OCI-LY1 (cell line): Measurements from ENCODE around the gene LMO2.
"Not testable (repeated sequence)": the region's sequence is repeated elsewhere in the genome, so short reads cannot be mapped to it uniquely, and the experiment has no call there.

Experiments
- H2AFZ ChIP-seq: fragments of 200-600 bp; sonication (generic), shearing (Covaris generic); 2 replicates; pipeline ENCODE4 v1.6.0; 2014; ENCODE audit warnings: antibody characterized with exemption, mild to moderate bottlenecking, low read length
- H3F3A ChIP-seq: fragments of 200-600 bp; sonication (generic), shearing (Covaris generic); 2 replicates; pipeline ENCODE4 v1.6.0; 2014; ENCODE audit warnings: mild to moderate bottlenecking, antibody characterized with exemption, low read length, moderate library complexity; ENCODE audit not compliant: insufficient read depth
- H3K27ac ChIP-seq: fragments of 200-600 bp; sonication (generic); 2 replicates; pipeline ENCODE4 v1.5.1; 2014; ENCODE audit warnings: low read length, mixed run types, mild to moderate bottlenecking, low read depth; ENCODE audit not compliant: poor library complexity, severe bottlenecking
- H3K27me3 ChIP-seq: fragments of 200-600 bp; sonication (generic); 2 replicates; pipeline ENCODE4 v1.6.0; 2014; ENCODE audit warnings: antibody characterized with exemption, mild to moderate bottlenecking, low read length, moderate library complexity; ENCODE audit not compliant: insufficient read depth
- H3K36me3 ChIP-seq: fragments of 200-600 bp; sonication (generic); 2 replicates; pipeline ENCODE4 v1.6.1; 2014; ENCODE audit warnings: mild to moderate bottlenecking, antibody characterized with exemption, low read length, moderate library complexity, mixed read lengths; ENCODE audit not compliant: insufficient read depth
- H3K4me1 ChIP-seq: fragments of 200-600 bp; sonication (generic); 2 replicates; pipeline ENCODE4 v1.5.1; 2014; ENCODE audit warnings: mild to moderate bottlenecking, low read length, moderate library complexity; ENCODE audit not compliant: insufficient read depth, severe bottlenecking
- H3K4me2 ChIP-seq: fragments of 200-600 bp; sonication (generic), shearing (Covaris generic); 2 replicates; pipeline ENCODE4 v1.6.1; 2014; ENCODE audit warnings: low read length
- H3K4me3 ChIP-seq: fragments of 200-600 bp; sonication (generic); 2 replicates; pipeline ENCODE4 v1.5.1; 2014; ENCODE audit warnings: low read length, low read depth, mild to moderate bottlenecking, mixed read lengths; ENCODE audit not compliant: poor library complexity, severe bottlenecking
- H3K79me2 ChIP-seq: fragments of 200-600 bp; shearing (Covaris generic); 2 replicates; pipeline ENCODE4 v1.6.1; 2016; ENCODE audit warnings: mixed run types, low read length, mixed read lengths; ENCODE audit not compliant: insufficient read depth
- H3K9ac ChIP-seq: fragments of 200-600 bp; sonication (generic), shearing (Covaris generic); 2 replicates; pipeline ENCODE4 v1.6.1; 2014; ENCODE audit warnings: mild to moderate bottlenecking, low read length, mixed read lengths
- H3K9me2 ChIP-seq: fragments of 200-600 bp; sonication (generic), shearing (Covaris generic); 2 replicates; pipeline ENCODE4 v1.6.1; 2014; ENCODE audit warnings: low read depth, mild to moderate bottlenecking, low read length, mixed read lengths
- H3K9me3 ChIP-seq: fragments of 200-600 bp; shearing (Covaris generic); 2 replicates; pipeline ENCODE4 v1.6.1; 2014; ENCODE audit warnings: low read length, mixed read lengths
- H4K20me1 ChIP-seq: fragments of 200-600 bp; sonication (generic), shearing (Covaris generic); 2 replicates; pipeline ENCODE4 v1.6.0; 2016; ENCODE audit warnings: mild to moderate bottlenecking, low read length; ENCODE audit not compliant: insufficient read depth
- EZH2 ChIP-seq: fragments of 200-600 bp; sonication (generic), shearing (Covaris generic); IDR thresholded peaks from 2 replicates; pipeline ENCODE4 v1.8.0; 2017; ENCODE audit warnings: borderline replicate concordance, mixed run types, mild to moderate bottlenecking, antibody characterized with exemption, low read length, moderate library complexity, mixed read lengths
- TF ChIP-seq, protein P1 (sequence below): fragments of 200-600 bp; sonication (generic), shearing (Covaris generic); IDR thresholded peaks from 2 replicates; pipeline ENCODE4 v1.5.1; 2017; ENCODE audit warnings: mild to moderate bottlenecking, antibody characterized with exemption, low read length, moderate library complexity, mixed read lengths

The LMO2 gene

DNA sequence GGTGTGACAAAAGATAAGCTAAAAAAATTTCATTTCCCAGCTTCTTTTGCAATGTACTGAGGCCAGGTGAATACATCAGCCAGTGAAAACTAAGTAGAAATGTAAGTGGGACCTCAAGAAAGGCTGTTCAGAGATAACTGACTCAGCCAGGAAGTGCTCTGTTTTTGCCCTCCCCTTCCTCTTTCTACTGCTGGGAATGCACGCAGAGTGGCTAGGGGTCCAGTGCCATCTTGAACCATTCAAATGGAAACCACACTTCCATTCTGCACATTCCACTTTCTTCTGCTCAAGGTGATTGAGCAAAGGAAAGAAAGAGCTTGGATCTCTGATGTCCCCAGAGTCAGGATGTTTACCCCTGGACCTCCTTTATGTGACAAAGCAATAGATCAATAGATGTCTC is 27.8 kb upstream of the LMO2 start:
- H3K79me2 ChIP-seq: no peaks in the 10 kb centered on the region
- no peaks in the 10 kb centered on the region for H3K9me3 ChIP-seq
- H3K4me3 ChIP-seq: no peak overlapping the region
- no peaks in the 10 kb centered on the region for H3K4me1 ChIP-seq
- H3K27ac ChIP-seq: no peak overlapping the region
- no peaks in the 10 kb centered on the region for H3F3A ChIP-seq
- H2AFZ ChIP-seq: no peak overlapping the region
- no peaks in the 10 kb centered on the region for H3K36me3 ChIP-seq
- no peak overlapping the region for H3K4me2 ChIP-seq
- no peak for TF ChIP-seq EZH2
- TF ChIP-seq, protein P1, sequence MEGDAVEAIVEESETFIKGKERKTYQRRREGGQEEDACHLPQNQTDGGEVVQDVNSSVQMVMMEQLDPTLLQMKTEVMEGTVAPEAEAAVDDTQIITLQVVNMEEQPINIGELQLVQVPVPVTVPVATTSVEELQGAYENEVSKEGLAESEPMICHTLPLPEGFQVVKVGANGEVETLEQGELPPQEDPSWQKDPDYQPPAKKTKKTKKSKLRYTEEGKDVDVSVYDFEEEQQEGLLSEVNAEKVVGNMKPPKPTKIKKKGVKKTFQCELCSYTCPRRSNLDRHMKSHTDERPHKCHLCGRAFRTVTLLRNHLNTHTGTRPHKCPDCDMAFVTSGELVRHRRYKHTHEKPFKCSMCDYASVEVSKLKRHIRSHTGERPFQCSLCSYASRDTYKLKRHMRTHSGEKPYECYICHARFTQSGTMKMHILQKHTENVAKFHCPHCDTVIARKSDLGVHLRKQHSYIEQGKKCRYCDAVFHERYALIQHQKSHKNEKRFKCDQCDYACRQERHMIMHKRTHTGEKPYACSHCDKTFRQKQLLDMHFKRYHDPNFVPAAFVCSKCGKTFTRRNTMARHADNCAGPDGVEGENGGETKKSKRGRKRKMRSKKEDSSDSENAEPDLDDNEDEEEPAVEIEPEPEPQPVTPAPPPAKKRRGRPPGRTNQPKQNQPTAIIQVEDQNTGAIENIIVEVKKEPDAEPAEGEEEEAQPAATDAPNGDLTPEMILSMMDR: no peak
- H3K27me3 ChIP-seq: no peaks in the 10 kb centered on the region
- H3K9ac ChIP-seq: no peak overlapping the region
- no peaks in the 10 kb centered on the region for H4K20me1 ChIP-seq
- H3K9me2 ChIP-seq: no peaks in the 10 kb centered on the region

DNA sequence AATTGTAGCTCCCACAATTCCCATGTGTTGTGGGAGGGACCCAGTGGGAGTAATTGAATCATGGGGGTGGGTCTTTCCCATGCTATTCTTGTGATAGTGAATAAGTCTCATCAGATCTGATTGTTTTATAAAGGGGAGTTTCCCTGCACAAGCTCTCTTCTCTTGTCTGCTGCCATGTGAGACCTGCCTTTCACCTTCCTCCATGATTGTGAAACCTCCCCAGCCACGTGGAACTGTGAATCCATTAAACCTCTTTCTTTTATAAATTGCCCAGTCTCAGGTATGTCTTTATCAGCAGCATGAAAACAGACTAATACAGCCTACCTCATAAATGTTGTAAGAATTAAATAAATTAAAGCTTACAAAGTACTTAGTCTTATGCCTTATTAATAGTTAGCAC is 25.5 kb upstream of the LMO2 start:
- H3F3A ChIP-seq, H3K79me2 ChIP-seq, H2AFZ ChIP-seq, H4K20me1 ChIP-seq, H3K27me3 ChIP-seq, H3K9me2 ChIP-seq, H3K9me3 ChIP-seq, H3K27ac ChIP-seq, H3K4me1 ChIP-seq, H3K9ac ChIP-seq, H3K4me3 ChIP-seq, H3K36me3 ChIP-seq, H3K4me2 ChIP-seq: not testable (repeated sequence)

DNA sequence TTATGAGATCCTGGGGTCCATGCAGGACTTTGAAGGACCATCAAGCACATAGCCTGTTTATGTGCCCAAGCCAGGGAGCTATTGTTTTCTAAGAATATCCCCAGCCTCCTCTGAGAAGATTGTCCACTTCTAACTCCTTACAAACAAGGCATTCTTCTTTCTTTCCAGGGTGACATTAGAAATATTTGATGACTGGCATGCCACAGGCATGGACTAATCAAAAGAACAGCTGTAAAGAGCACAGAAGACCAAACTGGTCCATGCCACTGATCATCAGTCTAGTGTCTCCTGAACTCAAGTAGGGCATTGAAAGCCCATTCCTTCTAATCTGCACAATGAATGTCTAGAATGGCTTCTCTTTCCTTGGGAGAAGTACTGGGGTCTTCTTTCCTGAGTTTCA is 24.9 kb upstream of the LMO2 start:
- Histone ChIP-seq H3K27me3 (no peaks in the 10 kb centered on the region), H3K27ac (no peak overlapping the region), H3K4me2 (no peak overlapping the region), H3K36me3 (no peaks in the 10 kb centered on the region), H3K4me1 (no peaks in the 10 kb centered on the region), H3K9me2 (no peaks in the 10 kb centered on the region), H3K79me2 (no peaks in the 10 kb centered on the region), H3F3A (no peaks in the 10 kb centered on the region), H2AFZ (no peak overlapping the region), H3K4me3 (no peak overlapping the region), H4K20me1 (no peaks in the 10 kb centered on the region), H3K9ac (no peak overlapping the region), H3K9me3 (no peaks in the 10 kb centered on the region)
- no peak for TF ChIP-seq EZH2
- TF ChIP-seq, protein P1: no peak

DNA sequence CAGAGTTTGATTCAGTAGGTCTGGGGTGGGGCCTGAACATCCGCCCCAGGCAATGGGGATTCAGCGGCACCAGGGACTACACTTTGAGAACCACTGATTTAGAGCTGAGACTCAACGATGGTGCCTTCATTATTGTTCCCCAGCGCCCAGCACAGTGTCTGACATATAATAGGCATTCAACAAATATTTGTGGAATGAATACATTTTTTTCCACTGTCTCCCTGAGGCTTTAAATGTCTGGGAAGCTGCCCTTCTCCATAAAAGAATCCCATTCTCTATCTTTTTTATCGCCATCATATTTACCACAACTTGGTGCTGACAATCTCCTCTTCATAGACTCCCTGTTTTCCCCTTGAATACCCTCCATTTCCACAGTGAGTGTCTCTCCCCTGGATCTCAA is 23.6 kb upstream of the LMO2 start:
- Histone ChIP-seq H3F3A (no peaks in the 10 kb centered on the region), H3K4me1 (no peaks in the 10 kb centered on the region), H3K79me2 (no peaks in the 10 kb centered on the region), H3K9me3 (no peaks in the 10 kb centered on the region), H3K27ac (no peak overlapping the region), H3K4me3 (no peak overlapping the region), H2AFZ (no peak overlapping the region), H3K9ac (no peak overlapping the region), H3K9me2 (no peaks in the 10 kb centered on the region), H3K27me3 (no peaks in the 10 kb centered on the region), H3K36me3 (no peaks in the 10 kb centered on the region), H4K20me1 (no peaks in the 10 kb centered on the region), H3K4me2 (no peak overlapping the region)
- TF ChIP-seq EZH2: no peak
- TF ChIP-seq, protein P1: no peak
